ENCODE measurements around the gene SRI. TPM values are rescaled to one million over a fixed set of nuclear protein-coding genes. Genes with fewer than 3 reads are reported as not detected.
A peak's percentile ranks its signal among the peaks of the same experiment; 100 is the strongest.

Gene SRI
- total RNA-seq, 4 donors from 2014 or later, result 40.3 to 55.5 (median 47.3) TPM

DNA sequence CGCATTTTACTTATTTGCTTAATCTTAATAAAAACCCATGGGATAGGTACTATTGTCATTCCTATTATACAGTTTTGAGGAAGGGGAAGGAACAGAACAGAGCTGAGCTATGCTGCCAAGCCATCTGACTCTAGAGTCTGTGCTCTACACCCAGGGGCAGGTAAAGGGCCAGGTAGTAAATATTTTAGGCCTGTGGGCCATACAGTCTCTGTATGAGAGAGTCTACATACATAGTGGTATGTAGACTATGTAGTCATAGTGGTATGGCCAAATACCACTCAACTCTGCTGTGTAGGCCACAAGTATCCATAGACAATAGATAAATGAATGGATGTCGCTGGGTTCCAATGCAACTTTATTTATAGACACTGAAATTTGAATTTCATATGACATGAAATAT is 3.4 kb upstream of the SRI start:
- TF ChIP-seq, protein P1, sequence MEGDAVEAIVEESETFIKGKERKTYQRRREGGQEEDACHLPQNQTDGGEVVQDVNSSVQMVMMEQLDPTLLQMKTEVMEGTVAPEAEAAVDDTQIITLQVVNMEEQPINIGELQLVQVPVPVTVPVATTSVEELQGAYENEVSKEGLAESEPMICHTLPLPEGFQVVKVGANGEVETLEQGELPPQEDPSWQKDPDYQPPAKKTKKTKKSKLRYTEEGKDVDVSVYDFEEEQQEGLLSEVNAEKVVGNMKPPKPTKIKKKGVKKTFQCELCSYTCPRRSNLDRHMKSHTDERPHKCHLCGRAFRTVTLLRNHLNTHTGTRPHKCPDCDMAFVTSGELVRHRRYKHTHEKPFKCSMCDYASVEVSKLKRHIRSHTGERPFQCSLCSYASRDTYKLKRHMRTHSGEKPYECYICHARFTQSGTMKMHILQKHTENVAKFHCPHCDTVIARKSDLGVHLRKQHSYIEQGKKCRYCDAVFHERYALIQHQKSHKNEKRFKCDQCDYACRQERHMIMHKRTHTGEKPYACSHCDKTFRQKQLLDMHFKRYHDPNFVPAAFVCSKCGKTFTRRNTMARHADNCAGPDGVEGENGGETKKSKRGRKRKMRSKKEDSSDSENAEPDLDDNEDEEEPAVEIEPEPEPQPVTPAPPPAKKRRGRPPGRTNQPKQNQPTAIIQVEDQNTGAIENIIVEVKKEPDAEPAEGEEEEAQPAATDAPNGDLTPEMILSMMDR (IDR thresholded peaks at IDR 0.05), result no peak
- TF ChIP-seq POLR2AphosphoS5 (IDR thresholded peaks at IDR 0.05) (no peak), POLR2A (IDR thresholded peaks at IDR 0.05; ENCODE audit: low read depth) (no peak), EP300 (IDR thresholded peaks at IDR 0.05) (no peak)
- H3K4me3 ChIP-seq, result no peak overlapping the region
- no peak for DNase-seq (ENCODE audit: extremely low spot score)
- no peaks in the 10 kb centered on the region for H3K36me3 ChIP-seq
- H3K27me3 ChIP-seq, result no peaks in the 10 kb centered on the region
- H3K4me1 ChIP-seq, result peaks cover 5 to 19% (median 13%) of the 10 kb centered on the region in 4 donors
- intact Hi-C loops (cut with DNase I), result no loop called here
- peaks cover 0 to 2% (median 0%) of the 10 kb centered on the region in 4 donors for H3K9me3 ChIP-seq
- 96% methylated on average over 2 of the region's 2 CpGs for WGBS
- H3K27ac ChIP-seq (replicated peaks in 1 of 4), result no peak overlapping the region

DNA sequence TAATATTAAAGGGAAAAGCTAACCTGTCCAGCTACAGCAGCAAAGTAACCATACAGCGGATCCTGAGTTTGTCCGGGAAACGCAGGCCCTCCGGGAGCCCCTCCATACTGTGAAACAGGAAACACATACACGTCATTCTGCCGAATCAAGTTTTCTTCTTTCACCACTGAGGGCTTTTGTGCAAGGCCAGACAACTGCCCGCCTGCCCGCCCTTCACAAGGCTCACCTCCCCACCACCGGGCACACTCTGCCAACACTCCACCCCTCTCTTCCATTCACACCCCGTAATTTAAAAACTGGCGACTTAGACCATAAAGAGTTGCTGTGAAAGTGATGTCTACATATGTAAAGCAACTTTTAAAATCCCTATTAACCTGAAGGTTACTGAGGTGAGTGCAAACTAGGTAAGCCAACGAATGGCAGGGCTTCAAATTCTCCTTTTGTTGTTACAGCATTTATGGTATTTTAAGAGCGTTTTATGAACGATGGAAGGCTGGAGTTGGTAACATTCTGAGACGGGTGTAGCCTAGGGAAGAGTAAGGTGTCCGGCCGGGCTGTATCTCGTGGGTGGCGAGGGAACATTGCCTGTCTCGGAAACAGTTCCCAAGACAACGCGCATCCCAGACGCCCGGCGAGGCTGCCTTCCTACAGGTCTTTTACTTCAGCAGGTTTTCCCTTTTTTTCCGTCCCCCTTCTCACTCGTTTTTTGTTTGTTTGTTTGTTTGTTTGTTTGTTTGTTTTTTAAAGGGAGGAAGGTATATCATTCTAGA is 817 bp downstream of the SRI start:
- Histone ChIP-seq H3K27me3 (no peaks in the 10 kb centered on the region), H3K4me3 (peak overlapping the region; percentile 75 to 99 (median 92)), H3K36me3 (peaks cover 3 to 31% (median 23%) of the 10 kb centered on the region in 4 donors), H3K4me1 (peaks cover 8 to 31% (median 21%) of the 10 kb centered on the region in 4 donors), H3K27ac (replicated peaks in 1 of 4) (peak overlapping the region; percentile 72 to 89 (median 86)), H3K9me3 (no peaks in the 10 kb centered on the region)
- TF ChIP-seq POLR2A (IDR thresholded peaks at IDR 0.05; ENCODE audit: low read depth) (no peak), POLR2AphosphoS5 (IDR thresholded peaks at IDR 0.05) (peak in 1 of 2 donors; percentile 4), EP300 (IDR thresholded peaks at IDR 0.05) (no peak)
- TF ChIP-seq, protein P1 (IDR thresholded peaks at IDR 0.05), result no peak
- intact Hi-C loops (cut with DNase I), result no loop called here
- WGBS, result 2% methylated on average over 27 of the region's 27 CpGs
- no peak for DNase-seq (ENCODE audit: extremely low spot score)

- H3K4me1 ChIP-seq, result peaks cover 8 to 31% (median 21%) of the 10 kb centered on the region in 4 donors
- peak overlapping the region; percentile 75 to 99 (median 92) for H3K4me3 ChIP-seq
- WGBS, result 56% methylated on average over 5 of the region's 5 CpGs
- DNase-seq (ENCODE audit: extremely low spot score), result no peak
- H3K27me3 ChIP-seq, result no peaks in the 10 kb centered on the region
- peak overlapping the region in 3 of 4 donors; percentile 36 to 89 (median 72) for H3K27ac ChIP-seq (replicated peaks in 1 of 4)
- peaks cover 3 to 37% (median 26%) of the 10 kb centered on the region in 4 donors for H3K36me3 ChIP-seq
- intact Hi-C loops (cut with DNase I), result no loop called here
- H3K9me3 ChIP-seq, result no peaks in the 10 kb centered on the region
- TF ChIP-seq EP300 (IDR thresholded peaks at IDR 0.05) (no peak), POLR2A (IDR thresholded peaks at IDR 0.05; ENCODE audit: low read depth) (no peak), POLR2AphosphoS5 (IDR thresholded peaks at IDR 0.05) (no peak)
- TF ChIP-seq, protein P1 (IDR thresholded peaks at IDR 0.05), result no peak
Observed at GRCh38 chr7:88218429-88218745, 1.5 kb downstream of the SRI start.

GRCh38 chr7:88217675-88218428 is 2.0 kb downstream of the SRI start:
- Histone ChIP-seq H3K27me3 (no peaks in the 10 kb centered on the region), H3K27ac (replicated peaks in 1 of 4) (peak overlapping the region in 1 of 4 donors; percentile 89), H3K36me3 (peaks cover 3 to 42% (median 30%) of the 10 kb centered on the region in 4 donors), H3K9me3 (no peaks in the 10 kb centered on the region), H3K4me1 (peaks cover 8 to 31% (median 21%) of the 10 kb centered on the region in 4 donors), H3K4me3 (peak overlapping the region in 3 of 4 donors; percentile 75 to 98 (median 86))
- DNase-seq (ENCODE audit: extremely low spot score), result no peak
- intact Hi-C loops (cut with DNase I), result no loop called here
- WGBS, result 59% methylated on average over 1 of the region's 1 CpG
- TF ChIP-seq POLR2A (IDR thresholded peaks at IDR 0.05; ENCODE audit: low read depth), result no peak
- TF ChIP-seq, protein P1 (IDR thresholded peaks at IDR 0.05), result no peak
- no peak for TF ChIP-seq EP300 (IDR thresholded peaks at IDR 0.05)
- TF ChIP-seq POLR2AphosphoS5 (IDR thresholded peaks at IDR 0.05), result no peak

All from esophagus muscularis mucosa (tissue), 4 donors.